SHP77 treated with DMSO at 0.1 percent for 48 hours (cell line): Measurements from ENCODE around the gene C19orf25.
"Not testable (repeated sequence)": the region's sequence is repeated elsewhere in the genome, so short reads cannot be mapped to it uniquely, and the experiment has no call there.

Experiments used
- DNase-seq: peaks from one replicate; lab custom pipeline; 2025; lab: John Stamatoyannopoulos, UW

Gene C19orf25

DNA sequence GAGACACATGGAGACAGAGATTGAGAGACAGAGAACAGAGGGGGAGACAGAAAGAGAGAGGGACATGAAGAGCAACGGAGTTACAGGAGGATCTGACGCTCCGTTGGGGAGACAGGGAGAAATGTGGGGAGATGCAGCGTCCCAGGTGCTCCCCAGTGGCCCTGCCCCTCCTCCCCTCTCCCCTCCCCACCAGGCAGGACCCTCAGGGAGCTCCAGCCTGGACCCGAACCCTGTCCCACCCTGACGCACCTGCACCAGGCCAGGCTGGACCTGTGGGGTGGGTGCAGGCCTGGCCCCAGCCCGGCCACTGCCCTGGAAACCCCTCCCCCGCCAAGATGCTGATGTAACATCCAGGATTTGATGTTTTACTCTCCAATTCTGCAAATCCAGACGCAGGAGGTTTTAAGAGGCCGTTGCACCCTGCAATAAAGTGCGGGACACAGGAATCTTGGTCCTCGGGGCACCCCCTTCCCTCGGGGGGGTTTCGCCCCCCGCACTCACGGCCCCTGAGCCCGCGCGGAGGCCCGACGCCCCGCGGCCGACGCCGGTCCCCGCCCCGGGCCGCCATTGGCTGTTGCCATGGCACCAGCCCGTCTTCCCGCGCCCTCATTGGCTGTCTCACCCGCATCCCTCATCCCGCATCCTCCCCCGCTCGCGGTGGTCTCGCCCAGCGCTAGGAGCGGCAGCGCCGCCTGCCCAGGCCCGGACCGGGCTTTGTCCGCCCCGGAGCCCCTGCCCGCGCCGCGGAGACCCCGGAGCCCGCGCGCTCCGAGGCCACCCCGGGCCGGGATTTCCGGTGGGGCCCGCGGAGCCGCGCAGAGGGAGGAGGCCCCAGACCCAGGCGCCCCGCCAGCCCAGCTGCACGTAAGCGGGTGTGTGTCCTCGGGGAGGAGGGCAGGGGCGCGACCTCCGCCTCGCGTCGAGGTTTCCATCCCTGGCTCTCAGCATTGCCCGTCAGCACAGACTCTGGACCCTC is 29.3 kb downstream of the C19orf25 start, which contains the start of gene APC2:
Gene APC2, plus strand, starts transcription at position 655 of the 976 bp plus-strand sequence. CDS start 2,881 bp downstream, outside the sequence.
- no peak for DNase-seq

DNA sequence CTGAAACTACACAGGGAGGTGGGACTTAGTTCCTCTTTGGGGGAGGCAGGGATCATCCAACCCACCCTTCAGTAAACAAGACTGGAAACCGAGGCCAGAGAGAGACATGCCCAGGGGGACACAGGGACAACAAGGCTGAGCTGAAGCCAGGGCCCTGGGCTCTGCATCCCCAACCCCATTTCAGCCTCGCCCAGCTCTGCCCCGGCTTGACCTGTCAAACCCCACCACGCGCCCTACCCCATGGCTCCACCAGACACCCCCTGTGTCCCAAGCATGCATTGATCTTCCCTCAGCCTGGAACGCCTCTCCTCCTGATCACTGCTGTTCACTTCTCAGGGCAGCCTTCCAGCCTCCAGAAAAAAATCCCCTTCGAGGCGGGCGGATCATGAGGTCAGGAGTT is 31.1 kb downstream of the C19orf25 start:
- no peak for DNase-seq

GRCh38 chr19:1447504-1447903 is 31.5 kb downstream of the C19orf25 start:
- no peak for DNase-seq

DNA sequence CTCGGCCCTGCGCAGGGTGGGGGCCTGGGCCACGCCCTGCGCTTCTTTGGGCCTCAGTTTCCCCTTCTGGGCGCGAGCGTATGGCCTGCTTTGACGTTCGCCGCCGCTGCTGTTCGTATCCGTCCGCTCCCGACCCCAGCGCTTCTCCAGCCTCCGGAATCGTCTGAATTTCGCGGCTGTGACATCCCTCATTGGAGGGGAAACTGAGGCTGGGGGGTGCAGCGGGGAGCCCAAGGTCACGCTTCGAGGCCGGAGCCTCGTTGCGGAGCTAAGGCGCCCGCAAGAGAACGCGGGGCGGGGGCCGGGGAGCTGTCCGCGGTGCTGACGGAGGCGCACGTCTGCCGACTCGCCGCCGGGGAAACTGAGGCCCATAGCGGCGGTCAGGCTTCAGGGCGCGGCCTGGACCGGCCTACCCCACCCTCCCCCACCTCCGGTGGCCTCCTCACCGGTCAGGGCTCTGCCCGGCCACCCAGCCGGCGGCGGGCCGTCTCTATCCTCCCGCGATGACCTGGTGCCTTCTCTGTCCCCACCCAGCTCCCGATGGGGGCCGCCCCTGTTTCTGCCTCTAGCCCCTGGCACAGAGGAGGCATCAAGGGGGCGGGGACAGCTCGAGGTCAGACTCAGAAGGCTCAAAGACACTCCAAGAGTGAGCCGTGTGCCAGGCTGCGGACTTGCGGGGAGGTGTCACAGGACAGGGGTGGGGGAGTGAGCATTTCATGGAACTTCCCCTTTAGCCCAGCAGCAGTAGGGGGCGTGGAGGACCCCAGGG is 32.1 kb downstream of the C19orf25 start:
- no peak for DNase-seq

GRCh38 chr19:1445932-1446712 is 32.9 kb downstream of the C19orf25 start:
- DNase-seq, result no peak

DNA sequence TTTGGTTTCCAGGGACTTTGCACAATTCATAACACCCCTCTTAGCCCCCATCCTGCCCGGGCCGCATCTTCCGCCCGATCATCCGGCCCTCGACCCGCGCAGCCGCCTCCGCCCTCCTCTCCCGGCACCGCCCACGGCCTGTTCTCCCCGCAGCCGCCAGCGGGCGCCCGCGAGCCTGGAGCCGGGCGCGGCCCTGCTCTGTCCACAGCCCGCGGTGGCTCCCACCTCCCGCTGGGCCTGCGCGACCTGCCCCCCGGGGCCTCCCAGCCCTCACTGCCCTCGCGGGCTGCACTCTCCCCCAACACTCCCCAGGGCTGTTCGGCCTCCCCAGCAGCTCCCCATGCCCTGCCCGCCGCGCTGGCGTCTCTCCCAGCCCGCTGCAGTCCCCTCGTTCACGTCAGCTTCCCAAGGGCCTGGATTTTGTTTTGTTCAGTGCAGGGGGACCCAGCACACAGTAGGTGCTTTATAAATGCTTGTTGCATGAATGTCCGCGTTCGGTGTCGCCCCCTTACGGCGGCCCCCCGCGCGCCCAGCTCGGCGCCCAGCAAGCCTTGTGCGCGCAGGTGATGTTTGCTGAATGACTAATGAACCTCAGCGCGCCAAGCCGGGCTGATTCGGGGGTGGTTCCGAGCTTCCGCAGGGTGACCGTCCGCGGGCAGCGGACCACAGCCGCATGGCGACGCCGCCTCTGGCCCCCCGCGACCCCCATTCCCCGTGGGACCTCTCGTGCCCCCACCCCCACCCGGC is 33.7 kb downstream of the C19orf25 start:
- DNase-seq, result no peak

- DNase-seq, result no peak
These were observed 37.2 kb downstream of the C19orf25 start for GRCh38 chr19:1441677-1442438.

DNA sequence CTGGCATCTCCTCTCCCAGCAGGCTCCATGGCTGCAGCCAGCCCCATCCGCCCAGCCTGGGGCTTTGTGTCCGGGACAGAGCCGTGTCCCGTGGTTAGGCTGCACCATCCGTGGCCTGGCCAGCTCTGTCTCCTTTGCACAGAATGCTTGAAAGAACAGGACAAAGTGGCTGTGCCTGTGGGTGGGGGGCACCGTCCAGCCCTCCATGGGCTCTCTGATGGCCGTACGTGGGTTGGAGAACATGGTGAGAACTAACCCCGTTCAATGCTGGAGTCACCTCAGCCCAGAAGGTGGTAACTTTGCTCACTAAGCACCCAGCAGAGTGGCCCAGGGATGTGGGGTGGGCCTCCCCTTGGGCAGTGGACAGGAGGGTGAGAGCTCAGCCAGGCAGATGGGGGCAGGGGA is 38.0 kb downstream of the C19orf25 start:
- DNase-seq, result no peak

- no peak for DNase-seq
These were observed 38.6 kb downstream of the C19orf25 start for GRCh38 chr19:1440418-1440801.

GRCh38 chr19:1439525-1440417 is 39.2 kb downstream of the C19orf25 start:
- not testable (repeated sequence) for DNase-seq

- no peak for DNase-seq
These were observed 40.1 kb downstream of the C19orf25 start for GRCh38 chr19:1438933-1439354.

GRCh38 chr19:1438035-1438932 is 40.7 kb downstream of the C19orf25 start, which contains the start of gene RPS15:
Gene RPS15 (plus strand): TSS chr19:1438396. CDS start chr19:1438426, 30 bp downstream.
- peak; percentile 62 for DNase-seq

DNA sequence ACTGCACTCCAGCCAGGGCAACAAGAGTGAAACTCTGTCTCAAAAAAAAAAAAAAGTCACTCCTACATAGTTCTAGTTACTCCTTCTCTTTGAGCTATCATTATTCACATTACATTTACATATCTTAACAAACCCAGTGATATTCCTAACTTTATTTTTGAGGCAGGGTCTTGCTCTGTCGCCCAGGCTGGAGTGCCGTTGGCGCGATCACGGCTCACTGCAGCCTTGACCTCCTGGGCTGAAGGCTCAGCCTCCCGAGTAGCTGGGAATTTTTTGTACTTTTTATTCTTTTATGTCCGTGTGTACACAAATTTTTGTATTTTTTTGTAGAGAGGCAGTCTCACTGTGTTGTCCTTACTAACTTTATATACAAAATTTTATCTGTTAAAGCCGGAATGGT is 41.4 kb downstream of the C19orf25 start:
- no peak for DNase-seq

- no peak for DNase-seq
These were observed 43.5 kb downstream of the C19orf25 start for GRCh38 chr19:1435378-1435989.

DNA sequence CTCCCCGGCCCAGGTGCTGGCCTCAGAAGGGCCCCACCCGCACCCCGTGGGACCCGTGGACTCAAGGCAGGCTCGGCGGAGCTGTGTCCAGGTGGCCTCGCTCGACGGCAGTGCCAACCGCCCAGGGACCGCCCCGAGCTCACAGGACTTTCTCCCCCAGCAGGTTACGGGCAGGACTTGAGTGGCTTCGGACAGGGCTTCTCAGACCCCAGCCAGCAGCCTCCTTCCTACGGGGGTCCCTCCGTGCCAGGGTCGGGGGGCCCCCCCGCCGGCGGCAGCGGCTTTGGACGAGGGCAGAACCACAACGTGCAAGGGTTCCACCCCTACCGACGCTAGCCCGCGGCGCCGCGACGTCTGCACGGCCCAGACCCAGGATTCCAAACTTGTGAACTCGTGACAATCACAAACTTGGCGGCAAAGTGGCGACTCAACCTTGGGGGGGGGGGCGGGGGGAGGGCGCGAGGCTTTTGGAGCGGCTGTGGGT is 44.4 kb downstream of the C19orf25 start:
- no peak for DNase-seq

GRCh38 chr19:1434040-1434366 is 45.0 kb downstream of the C19orf25 start:
- no peak for DNase-seq

- DNase-seq, result no peak
These were observed 45.6 kb downstream of the C19orf25 start for GRCh38 chr19:1433119-1434039.
